Stimulated activated CD8-positive, alpha-beta memory T cell treated with anti-CD3 and anti-CD28 coated beads, Interleukin-12 subunit alpha, Interleukin-12 subunit beta, amount 100 ng/mL, for 24 hours (primary cell): Measurements from ENCODE around the gene OR51E1.
A peak's percentile ranks its signal among the peaks of the same experiment; 100 is the strongest.

Experiments
- DNase-seq: peaks from one replicate; pipeline ENCODE4 v3.0.0-alpha.2; 2020; ENCODE audit errors: extremely low read depth

Gene OR51E1

GRCh38 chr11:4643682-4644081 lies at the start of gene OR51E1:
Gene OR51E1 (plus strand): TSS chr11:4643982. CDS start chr11:4652527, 8,545 bp downstream.
- no peak for DNase-seq

DNA sequence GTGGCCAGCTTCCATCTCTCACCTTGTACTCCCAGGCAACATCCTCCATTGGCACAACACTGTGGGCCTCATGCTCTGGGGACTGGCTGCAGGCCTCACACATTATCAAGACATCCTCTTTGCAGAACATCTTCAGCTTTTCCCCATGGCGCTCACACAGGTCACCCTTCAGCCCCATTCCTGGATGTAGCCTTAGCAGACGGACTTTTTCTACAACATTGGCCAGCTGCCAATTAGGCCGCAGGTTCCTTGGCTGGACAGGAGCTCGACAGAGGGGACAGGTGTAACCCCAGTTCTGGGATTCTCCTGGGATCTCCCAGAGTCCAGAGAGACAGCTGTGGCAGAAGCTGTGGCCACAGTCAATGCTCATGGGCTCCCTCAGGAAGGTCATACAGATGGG lies 38.7 kb upstream of the OR51E1 start:
- no peak for DNase-seq

DNA sequence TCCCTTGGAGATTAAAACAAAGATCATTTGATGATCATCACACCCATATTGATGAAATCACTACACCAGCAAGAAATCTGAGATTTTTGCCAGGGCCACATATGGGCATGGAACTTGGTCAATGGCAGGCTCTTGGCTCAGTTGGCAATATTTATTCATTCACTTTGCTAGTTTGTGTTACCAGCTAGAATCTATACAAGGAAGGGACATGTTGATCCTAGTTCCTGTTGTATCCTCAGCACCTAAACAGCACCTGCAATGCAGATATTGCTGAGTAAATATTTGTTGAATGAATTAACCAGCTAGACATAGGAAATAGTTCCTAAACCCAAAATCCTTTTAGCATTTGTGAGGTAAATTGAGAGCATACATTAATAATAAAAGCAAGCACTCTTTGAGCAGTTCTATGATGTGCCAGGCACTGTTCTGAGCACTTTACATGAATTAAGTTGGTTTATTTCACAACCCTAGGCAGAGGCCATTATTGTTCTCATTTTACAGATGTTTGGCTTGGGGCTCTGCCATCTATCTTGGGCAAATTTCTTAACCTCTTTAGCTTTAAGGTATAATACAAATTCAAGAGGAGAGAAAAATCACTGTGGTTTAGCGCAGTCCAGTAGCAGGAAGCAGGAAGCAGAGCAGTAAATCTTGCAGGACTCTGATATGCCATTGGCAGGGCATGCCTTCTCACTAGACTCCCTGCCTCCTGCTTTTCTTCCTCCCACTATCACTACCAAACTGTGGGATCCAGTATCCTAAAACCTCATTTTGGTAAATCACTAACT lies 37.4 kb upstream of the OR51E1 start:
- no peak for DNase-seq

DNA sequence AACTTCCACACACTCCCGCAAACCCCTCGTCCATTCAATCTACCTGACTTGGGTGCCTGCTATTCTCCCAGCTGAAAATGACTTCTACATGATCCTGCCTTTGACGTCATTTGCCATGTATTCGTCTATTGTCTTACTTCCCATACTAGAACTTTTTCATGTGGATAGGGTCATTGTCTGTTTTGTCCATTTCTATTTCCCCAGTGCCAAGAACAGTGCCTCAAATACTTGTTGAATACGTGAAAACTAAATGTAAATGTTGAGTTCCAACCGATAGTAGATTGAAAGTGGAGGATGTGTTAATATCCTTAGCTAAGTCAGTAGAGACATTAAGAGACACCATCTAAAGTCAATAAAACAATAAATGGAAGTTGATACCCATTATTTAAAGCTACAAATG lies 36.7 kb upstream of the OR51E1 start:
- no peak for DNase-seq

GRCh38 chr11:4607781-4608666 lies 35.8 kb upstream of the OR51E1 start, which contains the start of gene TRIM68:
Gene TRIM68 (minus strand): TSS chr11:4608231. CDS start chr11:4605504, 2,727 bp downstream.
- DNase-seq, result peak; percentile 89

DNA sequence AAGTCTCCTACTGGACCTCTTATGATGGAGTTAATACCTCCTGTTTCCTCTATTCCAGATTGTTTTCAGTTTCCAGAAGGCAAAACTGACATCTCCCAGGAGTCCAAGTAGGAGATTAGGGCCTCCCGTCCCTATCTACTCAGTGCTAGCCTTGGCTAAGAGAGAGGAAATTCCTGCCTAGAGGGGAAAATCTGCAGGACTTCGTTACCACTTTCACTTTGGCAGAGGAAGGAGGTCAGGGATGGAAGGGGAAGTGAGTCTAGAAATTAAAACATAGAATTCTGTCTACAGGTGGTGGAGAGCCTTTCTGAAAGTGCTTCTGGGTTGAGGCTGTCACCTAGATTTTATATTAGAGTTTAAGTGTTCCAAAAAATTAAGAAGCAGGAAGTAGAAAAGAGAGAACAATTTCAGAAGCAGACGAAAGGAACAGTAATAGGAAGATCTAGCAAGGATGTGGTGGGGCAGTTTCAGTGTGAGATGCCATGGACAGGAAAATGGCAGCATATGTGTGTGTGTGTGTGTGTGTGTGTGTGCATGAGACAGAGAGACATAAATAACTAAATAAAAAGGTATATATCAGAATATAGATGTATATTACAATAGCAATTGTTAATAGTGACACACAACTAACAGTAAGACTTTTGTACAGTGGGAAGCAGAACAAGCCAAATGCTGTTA lies 33.4 kb upstream of the OR51E1 start:
- DNase-seq, result no peak

GRCh38 chr11:4611986-4612385 lies 31.8 kb upstream of the OR51E1 start:
- DNase-seq, result no peak

GRCh38 chr11:4615856-4616444 lies 27.8 kb upstream of the OR51E1 start:
- no peak for DNase-seq

GRCh38 chr11:4619514-4619913 lies 24.3 kb upstream of the OR51E1 start:
- no peak for DNase-seq

- DNase-seq, result no peak
Measured at GRCh38 chr11:4626207-4627099, 17.3 kb upstream of the OR51E1 start.

DNA sequence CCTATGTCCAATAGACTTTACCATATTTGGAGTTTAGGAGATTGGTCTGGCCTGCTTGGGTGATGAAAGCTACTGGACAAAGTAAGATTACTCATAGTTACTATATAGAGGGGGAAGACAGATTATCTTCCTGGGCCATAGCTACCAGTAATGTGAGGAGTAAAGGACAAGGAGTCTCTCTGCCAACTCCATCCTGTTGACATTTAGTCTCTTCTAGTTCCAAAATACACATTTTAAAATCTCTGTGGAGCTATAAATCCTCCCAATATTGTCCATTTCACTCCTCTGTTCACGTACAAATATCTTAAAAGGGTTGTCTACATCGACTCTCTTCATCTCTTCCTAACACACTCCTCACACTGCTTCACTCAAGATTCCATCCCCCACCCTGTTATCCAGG lies 7.6 kb upstream of the OR51E1 start:
- DNase-seq, result no peak

DNA sequence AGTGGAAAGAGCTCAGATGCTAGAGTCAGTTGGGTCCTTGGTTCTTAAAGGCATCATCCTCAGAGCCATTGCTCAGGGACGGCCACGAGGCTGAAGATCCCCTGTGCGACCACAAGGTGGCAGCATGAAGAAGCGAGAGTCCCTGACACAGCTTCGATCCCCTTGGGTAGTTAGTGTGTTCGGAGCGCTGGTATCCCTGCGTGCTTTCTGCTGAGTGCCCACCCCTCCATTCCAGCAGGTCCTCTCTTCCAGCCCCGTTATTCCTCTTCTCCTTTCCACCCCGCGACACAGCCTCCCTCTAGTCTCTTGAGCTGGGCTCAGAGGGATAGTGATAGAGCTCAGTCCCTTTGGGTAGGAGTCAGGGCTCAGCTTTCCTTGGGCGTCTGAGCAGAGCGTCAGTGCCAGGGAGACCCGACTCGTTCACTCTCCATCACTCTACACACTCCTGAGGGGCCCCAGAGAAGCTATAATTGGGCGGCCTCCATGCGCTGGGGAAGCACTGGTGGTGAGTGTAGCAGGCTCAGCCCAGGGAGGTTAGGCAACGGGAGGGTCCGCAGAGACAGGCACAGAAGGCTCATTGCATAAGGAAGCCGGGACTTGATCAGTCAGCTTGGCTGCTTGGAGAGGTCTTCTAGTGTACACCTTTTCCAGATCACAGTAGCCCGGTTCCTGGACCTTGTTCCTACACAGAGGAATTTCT lies 6.7 kb upstream of the OR51E1 start, which contains the start of gene OR51D1:
TSS of gene OR51D1 (plus strand) at position 516 of the 700 bp plus-strand sequence. CDS start 2,314 bp downstream, outside the sequence.
- no peak for DNase-seq

DNA sequence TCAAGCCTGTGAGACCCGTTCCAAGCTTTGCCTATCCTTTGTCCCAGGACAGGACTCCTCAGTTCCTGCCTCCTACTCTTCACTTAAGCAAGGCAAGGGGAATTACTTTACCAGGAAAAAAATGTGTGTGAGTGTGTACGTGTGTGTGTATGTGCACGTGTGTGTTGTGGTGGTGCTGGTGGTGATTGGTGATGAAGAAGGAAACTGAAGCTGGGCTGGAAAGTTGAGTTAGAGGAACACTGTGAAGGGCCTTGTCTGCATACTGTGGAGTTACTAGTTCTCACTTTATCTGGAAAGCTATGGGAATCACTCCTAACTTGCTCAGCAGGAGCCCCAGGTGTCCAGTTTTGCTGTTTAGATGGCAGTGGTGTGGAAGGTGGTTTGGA lies 6.1 kb upstream of the OR51E1 start:
- DNase-seq, result no peak

- no peak for DNase-seq
Measured at GRCh38 chr11:4639931-4640330, 3.9 kb upstream of the OR51E1 start.

GRCh38 chr11:4641501-4641900 lies 2.3 kb upstream of the OR51E1 start:
- no peak for DNase-seq

GRCh38 chr11:4642043-4642442 lies 1.7 kb upstream of the OR51E1 start:
- no peak for DNase-seq

DNA sequence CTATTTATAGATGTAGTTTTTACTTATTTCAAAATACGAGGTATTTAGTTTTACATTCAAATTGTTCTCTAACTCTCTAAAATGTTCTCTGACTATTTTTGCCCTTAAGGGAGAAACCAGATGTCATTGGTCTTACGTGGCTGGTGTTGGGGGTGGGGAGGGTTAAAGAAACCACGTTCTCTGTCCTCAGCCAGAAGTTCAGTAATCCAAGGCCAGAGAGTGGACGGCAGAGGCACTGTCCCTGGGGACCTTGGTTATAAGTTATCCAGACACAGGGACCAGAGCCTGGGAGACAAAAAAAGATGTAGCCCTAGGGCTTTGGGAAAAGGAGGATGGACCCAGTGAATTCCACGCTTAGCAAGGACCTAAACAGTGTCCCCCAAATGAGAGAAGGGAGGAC lies 706 bp upstream of the OR51E1 start:
- DNase-seq, result no peak

DNA sequence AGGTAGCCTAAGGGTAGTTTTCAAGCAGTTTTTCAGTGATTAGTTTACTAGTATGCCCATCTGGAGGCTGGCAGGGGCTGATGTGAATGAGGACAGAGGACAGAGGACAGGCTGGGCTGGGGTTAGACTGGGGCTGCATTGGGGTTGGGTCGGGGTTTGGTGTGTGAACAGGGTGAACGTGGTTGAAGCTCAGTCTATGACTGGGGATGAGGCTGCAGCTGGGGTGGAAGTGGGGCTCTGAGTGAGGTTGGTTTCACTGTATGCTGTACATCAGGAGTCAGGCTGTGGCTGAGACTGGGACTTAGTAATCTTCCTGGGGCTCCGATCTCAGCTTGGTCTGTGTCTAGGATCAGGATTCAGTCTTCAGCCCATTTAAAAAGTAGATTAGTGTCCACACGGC lies 451 bp downstream of the OR51E1 start:
- no peak for DNase-seq

DNA sequence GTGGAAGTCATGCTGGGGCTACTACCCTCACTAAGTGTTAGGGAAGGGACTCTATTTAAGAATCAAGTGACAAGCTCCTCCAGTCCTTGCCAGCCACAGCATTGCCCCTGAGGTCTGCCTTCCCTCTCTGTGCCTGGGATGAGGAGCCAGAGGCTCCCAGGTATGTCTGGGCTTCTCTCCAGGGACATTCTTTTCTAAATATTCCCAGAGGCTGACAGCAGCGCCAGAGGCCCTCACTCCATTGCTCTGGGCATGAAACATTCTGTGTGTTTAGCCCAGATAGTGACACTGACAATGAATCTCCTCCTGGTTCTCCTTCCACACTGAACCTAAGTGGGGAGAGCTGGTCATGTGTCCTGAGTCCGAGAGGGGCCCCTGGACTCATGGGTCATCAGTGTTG lies 2.2 kb downstream of the OR51E1 start:
- DNase-seq, result no peak

DNA sequence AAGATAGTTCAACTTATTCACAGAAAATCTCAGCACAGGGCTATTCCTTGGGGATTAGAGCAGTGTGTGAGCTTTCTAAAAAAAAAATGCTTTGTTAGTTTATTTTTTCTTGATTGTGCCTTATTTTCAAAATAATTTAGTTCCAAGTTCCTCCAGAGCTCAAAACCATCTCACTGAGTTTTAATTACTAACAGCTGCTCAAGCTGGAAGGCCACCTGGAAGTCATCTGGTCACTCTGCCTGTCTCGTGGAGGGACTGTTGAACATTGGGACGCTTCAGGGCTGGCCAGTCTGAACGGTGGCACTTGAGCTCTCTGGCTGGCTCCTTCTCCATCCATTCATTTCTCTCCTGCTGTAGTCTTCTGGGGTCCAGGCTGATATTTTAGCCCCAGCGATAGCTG lies 4.0 kb downstream of the OR51E1 start:
- no peak for DNase-seq
